Stomach (tissue), 9 donors: Measurements from ENCODE around the gene SELENOH. TPM values are rescaled to one million over a fixed set of nuclear protein-coding genes. Genes with fewer than 3 reads are reported as not detected.
"Not testable (repeated sequence)": the region's sequence is repeated elsewhere in the genome, so short reads cannot be mapped to it uniquely, and the experiment has no call there.

Experiments
- DNase-seq, 2 donors: peaks; one replicate each; pipeline versions ENCODE4 v3.0.0 to v3.0.0-alpha.2; 2013 to 2019
- H3K27ac ChIP-seq, 5 donors: fragments of 200-600 bp in 4 of 5; sonication (generic) in 4 of 5; one replicate each; pipeline ENCODE4 v1.5.1; 2013 to 2019; ENCODE audit warnings: mild to moderate bottlenecking in 1 of 5, moderate library complexity in 1 of 5
- H3K27me3 ChIP-seq, 3 donors: fragments of 200-600 bp; sonication (generic); one replicate each; pipeline ENCODE4 v1.5.1; 2017 to 2019; ENCODE audit warnings: mixed run types in 1 of 3
- H3K36me3 ChIP-seq, 4 donors: fragments of 200-600 bp; sonication (generic); 1 replicate in 3 of 4; 2 replicates in 1 of 4; pipeline ENCODE4 v1.5.1; 2016 to 2019
- H3K4me1 ChIP-seq, 4 donors: fragments of 200-600 bp; sonication (generic); one replicate each; pipeline ENCODE4 v1.5.1; 2016 to 2019
- H3K4me3 ChIP-seq, 4 donors: fragments of 200-600 bp; sonication (generic) in 3 of 4; one replicate each; pipeline ENCODE4 v1.5.1; 2016 to 2019; ENCODE audit warnings: mild to moderate bottlenecking in 1 of 4
- H3K9me3 ChIP-seq, 4 donors: fragments of 200-600 bp; sonication (generic); one replicate each; pipeline ENCODE4 v1.5.1; 2016 to 2019
- CTCF ChIP-seq, 7 experiments: fragments of 450-650 bp in 4 of 7; fragments of 200-600 bp in 3 of 7; sonication (generic) in 3 of 7; IDR thresholded peaks; one replicate each; pipeline ENCODE4 v1.5.1; 2016 to 2019; ENCODE audit warnings: antibody characterized with exemption in 7 of 7, control low read depth in 2 of 7, mild to moderate bottlenecking in 1 of 7
- EP300 ChIP-seq: sonication (generic); formaldehyde crosslinking; IDR thresholded peaks from one replicate; pipeline ENCODE4 v1.6.1; 2017; ENCODE audit warnings: antibody characterized with exemption
- POLR2A ChIP-seq, 4 donors: fragments of 450-650 bp; IDR thresholded peaks; one replicate each; pipeline ENCODE4 v1.6.1; 2016; ENCODE audit warnings: antibody characterized with exemption in 4 of 4, control low read depth in 2 of 4, mild to moderate bottlenecking in 1 of 4, moderate library complexity in 1 of 4
- POLR2AphosphoS5 ChIP-seq, 3 donors: sonication (generic); formaldehyde crosslinking; IDR thresholded peaks; one replicate each; pipeline ENCODE4 v1.6.1; 2016; ENCODE audit warnings: antibody characterized with exemption in 3 of 3
- WGBS, 5 donors: extraction: QIAGEN DNeasy Blood & Tissue Kit in 3 of 5; methylation state at CpG; one replicate each; pipeline versions ENCODE4 v1.1.5 to v1.1.7; 2013 to 2018; 5-methylcytosine and 5-hydroxymethylcytosine counted together
- intact Hi-C: fragments of 100-400 bp; cut with DNase I; formaldehyde crosslinking; loops from one replicate; pipeline ENCODE4 v1.15.1; 2023; ENCODE audit warnings: low total_unique reads
- polyA plus RNA-seq, 3 donors: library from polyadenylated mRNA; stranded (reverse); fragments of 200-250 nt; gene quantifications; one replicate each; pipeline ENCODE4 v1.2.3, GENCODE V29; 2013
- total RNA-seq, 5 donors: library from RNA; depleted of rRNA; stranded (reverse); fragments of >200 nt; gene quantifications; one replicate each; pipeline versions ENCODE4 v1.1.0 to v1.2.3, GENCODE V29; 2014 to 2016
- donor health status: healthy with polysubstance abuse.
- donor health status: Bipolar disorder and iron deficiency.
- donor health status: healthy.

The SELENOH gene
- total and polyA plus RNA-seq, 8 donors, result 33.8 to 234 (median 171) TPM

GRCh38 chr11:57711414-57712255, 29.7 kb upstream of the SELENOH start, which contains the start of gene MED19:
Gene MED19 (minus strand): TSS chr11:57712215. CDS start chr11:57712179, 36 bp downstream.
- Histone ChIP-seq H3K27me3 (no peaks in the 10 kb centered on the region), H3K9me3 (no peaks in the 10 kb centered on the region), H3K27ac (peak within 1 kb of the TSS; percentile 91 to 94 (median 93)), H3K4me3 (peak within 1 kb of the TSS; percentile 90 to 100 (median 97)), H3K36me3 (peaks cover 2 to 18% (median 6%) of the 10 kb centered on the region in 4 donors), H3K4me1 (peaks cover 17 to 56% (median 47%) of the 10 kb centered on the region in 4 donors)
- TF ChIP-seq CTCF (IDR thresholded peaks at IDR 0.05) (no peak), POLR2AphosphoS5 (IDR thresholded peaks at IDR 0.05) (peak in 1 of 3 donors; percentile 73)
- 4 to 7% (median 5%) methylated on average over 35 to 51 of the region's 51 CpGs for WGBS, 5 donors
- intact Hi-C loops, result no loop called here
- DNase-seq, result peak; percentile 87 to 95

- DNase-seq, result peak; percentile 93 to 99
- WGBS, 5 donors, result 0 to 1% (median 1%) methylated on average over 50 to 53 of the region's 53 CpGs
- H3K4me1 ChIP-seq, result peaks cover 17 to 54% (median 47%) of the 10 kb centered on the region in 4 donors
- no peaks in the 10 kb centered on the region for H3K27me3 ChIP-seq
- intact Hi-C loops, result no loop called here
- H3K27ac ChIP-seq, result peak within 1 kb of the TSS; percentile 91 to 94 (median 93)
- TF ChIP-seq POLR2AphosphoS5 (IDR thresholded peaks at IDR 0.05) (peak; percentile 40 to 83 (median 70)), CTCF (IDR thresholded peaks at IDR 0.05) (no peak), POLR2A (IDR thresholded peaks at IDR 0.05) (no peak)
- no peaks in the 10 kb centered on the region for H3K9me3 ChIP-seq
- peaks cover 0 to 14% (median 6%) of the 10 kb centered on the region in 4 donors for H3K36me3 ChIP-seq
- peak within 1 kb of the TSS; percentile 90 to 100 (median 97) for H3K4me3 ChIP-seq
Observed at GRCh38 chr11:57712256-57713150, 28.8 kb upstream of the SELENOH start, which contains the start of gene TMX2. Gene TMX2 (plus strand): TSS chr11:57712593. CDS start chr11:57712619, 26 bp downstream.

GRCh38 chr11:57713835-57714234, 27.5 kb upstream of the SELENOH start:
- TF ChIP-seq EP300 (no peak), CTCF (IDR thresholded peaks at IDR 0.05) (no peak), POLR2A (IDR thresholded peaks at IDR 0.05) (no peak)
- peak overlapping the region in 3 of 4 donors; percentile 97 to 100 (median 97) for H3K4me3 ChIP-seq
- H3K36me3 ChIP-seq, result peaks cover 1 to 14% (median 12%) of the 10 kb centered on the region in 4 donors
- H3K27ac ChIP-seq, result no peak overlapping the region
- peaks cover 17 to 49% (median 46%) of the 10 kb centered on the region in 4 donors for H3K4me1 ChIP-seq
- no peaks in the 10 kb centered on the region for H3K27me3 ChIP-seq
- no peak for DNase-seq
- intact Hi-C loops, result no loop called here
- no peaks in the 10 kb centered on the region for H3K9me3 ChIP-seq
- 86 to 96% (median 92%) methylated on average over 2 of the region's 2 CpGs for WGBS, 5 donors

GRCh38 chr11:57716726-57717125, 24.6 kb upstream of the SELENOH start:
- Histone ChIP-seq H3K4me1 (peaks cover 10 to 26% (median 25%) of the 10 kb centered on the region in 4 donors), H3K36me3 (peaks cover 0 to 34% (median 29%) of the 10 kb centered on the region in 4 donors)
- H3K27ac ChIP-seq, H3K9me3 ChIP-seq, intact Hi-C loops, H3K4me3 ChIP-seq, DNase-seq, H3K27me3 ChIP-seq: not testable (repeated sequence)
- 94 to 100% (median 99%) methylated on average over 8 to 30 of the region's 34 CpGs for WGBS, 5 donors
